Activated T-helper 1 cell treated with anti-CD3 and anti-CD28 coated beads, Interleukin-2, amount 50 U/mL, for 16 hours (primary cell): ENCODE measurements around the gene BRAT1.

Experiments used
- DNase-seq, 2 donors: peaks; one replicate each; pipeline ENCODE4 v3.0.0-alpha.2; 2020; ENCODE audit warnings: low read depth in 1 of 2, low spot score in 1 of 2

BRAT1 gene

DNA sequence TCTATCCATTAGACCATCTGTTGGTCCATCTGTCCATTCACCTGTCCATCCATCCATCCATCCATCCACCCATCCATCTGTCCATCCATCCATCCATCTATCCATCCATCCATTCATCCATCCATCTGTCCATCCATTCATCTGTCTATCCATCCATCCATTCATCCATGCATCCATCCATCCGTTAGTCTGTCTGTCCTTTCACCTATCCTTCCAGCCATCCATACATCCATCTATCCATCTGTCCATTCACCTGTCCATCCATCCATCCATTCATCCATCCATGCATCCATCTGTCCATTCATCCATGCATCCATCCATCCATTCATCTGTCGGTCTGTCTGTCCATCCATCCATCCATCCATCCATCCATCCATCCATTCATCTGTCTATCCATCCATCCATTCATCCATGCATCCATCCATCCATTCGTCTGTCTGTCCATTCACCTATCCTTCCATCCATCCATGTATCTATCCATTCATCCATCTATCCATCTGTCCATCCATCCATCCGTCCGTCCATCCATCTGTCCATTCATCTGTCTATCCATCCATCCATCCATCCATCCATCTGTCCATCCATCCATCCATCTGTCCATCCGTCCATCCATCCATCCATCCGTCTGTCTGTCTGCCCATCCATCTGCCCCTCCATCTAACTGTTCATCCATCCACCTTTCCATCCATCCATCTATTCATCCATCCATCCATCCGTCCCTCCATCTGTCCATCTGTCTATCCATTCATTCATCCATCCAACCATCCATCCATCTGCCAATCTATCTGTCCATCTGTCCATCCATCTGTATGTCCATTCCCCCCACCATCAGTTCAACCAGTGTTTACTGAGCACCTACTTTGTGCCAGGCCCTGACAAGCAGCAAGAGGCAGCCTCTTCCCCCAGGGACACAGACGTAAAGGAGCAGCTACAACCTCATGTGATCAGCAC is 40.6 kb downstream of the BRAT1 start:
- no peak for DNase-seq

DNA sequence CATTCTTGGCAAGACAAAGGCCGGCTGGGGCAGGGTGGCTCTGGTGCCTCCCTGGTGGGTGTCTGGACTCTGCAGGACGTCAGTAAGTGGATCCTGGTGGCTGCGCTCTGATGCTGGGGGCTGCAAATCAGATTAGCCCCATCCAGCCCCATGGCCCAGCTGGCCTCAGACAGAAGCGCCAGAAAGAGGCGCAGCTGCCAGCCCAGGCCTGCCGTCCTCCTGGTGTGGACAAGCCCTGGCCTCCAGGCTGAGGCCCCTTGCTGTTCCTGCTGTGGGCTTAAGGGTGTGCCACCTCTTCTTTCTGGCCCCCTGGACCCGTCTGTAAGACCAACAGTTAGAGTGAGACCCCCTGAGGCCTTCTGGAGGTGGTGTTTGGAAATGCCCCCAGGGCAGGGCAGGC is 41.6 kb downstream of the BRAT1 start:
- DNase-seq = no peak

DNA sequence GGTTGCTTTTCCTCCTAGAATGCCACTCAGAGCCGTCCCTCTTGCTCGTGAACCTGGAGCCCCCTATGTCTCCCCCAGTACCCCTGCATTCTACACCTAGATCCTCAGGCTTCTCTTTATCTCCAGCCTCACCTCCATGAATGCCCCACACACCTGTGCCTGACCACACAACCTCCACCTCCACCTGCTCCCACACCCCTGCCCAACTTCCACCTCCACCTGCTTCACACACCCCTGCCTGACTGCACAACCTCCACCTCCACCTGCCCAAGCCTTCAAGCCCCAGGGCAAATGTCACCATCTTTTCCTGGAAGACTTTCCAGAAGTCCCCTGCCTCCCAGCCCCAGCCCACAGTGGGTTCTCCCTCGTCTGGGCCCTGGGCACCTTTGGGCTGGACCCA is 42.6 kb downstream of the BRAT1 start:
- no peak for DNase-seq

DNA sequence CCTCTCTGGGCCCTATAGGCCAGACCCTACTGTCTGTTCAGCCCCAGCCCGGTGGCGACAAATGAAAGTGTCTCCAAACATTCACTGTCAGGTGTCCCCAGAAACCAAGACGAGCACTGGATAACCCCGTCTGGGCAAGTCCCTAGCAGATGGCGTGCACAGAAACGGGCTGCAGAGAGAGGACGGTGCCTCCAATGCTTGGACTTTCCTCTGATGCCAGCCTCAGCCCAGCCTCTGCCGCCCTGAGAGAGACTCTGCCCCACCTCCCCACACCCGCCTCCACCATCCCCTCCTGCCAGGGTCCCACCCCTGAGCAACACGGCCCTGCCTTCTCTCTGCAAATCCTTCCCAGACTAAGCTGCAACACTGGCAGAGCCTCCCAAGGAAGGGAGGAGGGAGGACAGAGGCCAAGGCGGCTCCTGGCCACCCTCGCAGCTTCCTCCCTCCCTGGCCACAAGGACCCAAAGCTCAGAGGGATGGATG is 43.1 kb downstream of the BRAT1 start:
- DNase-seq = no peak

DNA sequence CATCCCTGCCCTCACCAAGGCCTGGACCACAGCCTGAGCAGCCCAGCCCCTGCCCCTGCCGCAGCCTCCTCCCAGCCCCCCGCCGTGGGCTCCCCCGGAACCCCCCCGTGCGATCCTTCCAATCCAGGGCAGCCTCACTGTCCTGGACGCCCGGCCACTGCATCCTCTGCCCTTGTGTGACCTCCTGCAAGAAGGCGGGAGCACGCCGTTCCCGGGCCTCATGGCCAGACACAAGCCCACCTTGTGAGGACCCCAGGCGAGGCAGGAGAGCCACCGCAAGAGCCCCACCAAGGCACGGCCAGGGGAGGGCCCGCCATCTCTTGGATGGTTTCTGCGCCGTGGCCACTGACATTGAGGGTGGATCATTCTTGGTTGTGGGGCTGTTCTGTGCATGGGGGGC is 43.6 kb downstream of the BRAT1 start:
- no peak for DNase-seq

DNA sequence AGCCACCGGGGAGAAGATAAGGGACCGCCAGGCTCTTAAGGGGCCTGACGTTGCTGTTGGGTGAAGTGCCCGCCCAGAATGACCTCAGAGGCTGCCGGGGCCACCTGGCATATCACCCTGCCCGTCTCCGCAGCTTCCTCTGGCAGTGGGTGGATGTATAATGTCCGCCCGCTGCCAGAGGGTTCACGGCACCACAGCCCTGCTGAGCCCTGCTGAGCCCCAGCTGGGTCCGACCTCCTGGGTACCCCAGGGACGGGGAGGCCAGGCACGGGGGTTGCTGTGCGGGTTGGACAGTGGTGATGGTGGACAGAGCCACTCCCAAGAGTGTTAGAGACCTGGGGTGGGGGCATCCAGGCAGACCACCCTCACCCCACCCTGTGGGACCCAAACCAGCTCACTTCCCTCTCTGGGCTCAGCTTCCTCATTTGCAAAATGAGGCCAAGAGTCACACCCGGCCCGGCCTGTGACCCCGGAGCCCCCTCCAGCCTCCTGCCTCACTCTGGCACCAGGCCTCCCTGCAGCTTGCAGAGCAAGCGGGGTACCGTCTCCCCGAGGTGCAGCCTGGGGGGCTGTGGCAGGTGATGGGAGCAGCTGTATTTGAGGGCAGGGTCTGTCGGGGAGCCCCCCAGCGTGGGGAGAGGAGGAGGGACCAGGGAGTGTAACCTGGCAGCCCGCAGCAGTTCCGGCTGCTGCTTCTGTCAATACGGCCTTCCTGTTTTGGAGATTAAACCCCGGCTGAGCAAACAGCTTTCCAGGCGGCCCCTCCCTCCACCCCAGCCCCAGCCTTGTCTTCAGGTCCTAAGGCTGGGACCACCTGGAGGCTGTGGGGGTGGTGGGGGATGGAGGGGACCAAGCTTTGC is 44.2 kb downstream of the BRAT1 start:
- no peak for DNase-seq

DNA sequence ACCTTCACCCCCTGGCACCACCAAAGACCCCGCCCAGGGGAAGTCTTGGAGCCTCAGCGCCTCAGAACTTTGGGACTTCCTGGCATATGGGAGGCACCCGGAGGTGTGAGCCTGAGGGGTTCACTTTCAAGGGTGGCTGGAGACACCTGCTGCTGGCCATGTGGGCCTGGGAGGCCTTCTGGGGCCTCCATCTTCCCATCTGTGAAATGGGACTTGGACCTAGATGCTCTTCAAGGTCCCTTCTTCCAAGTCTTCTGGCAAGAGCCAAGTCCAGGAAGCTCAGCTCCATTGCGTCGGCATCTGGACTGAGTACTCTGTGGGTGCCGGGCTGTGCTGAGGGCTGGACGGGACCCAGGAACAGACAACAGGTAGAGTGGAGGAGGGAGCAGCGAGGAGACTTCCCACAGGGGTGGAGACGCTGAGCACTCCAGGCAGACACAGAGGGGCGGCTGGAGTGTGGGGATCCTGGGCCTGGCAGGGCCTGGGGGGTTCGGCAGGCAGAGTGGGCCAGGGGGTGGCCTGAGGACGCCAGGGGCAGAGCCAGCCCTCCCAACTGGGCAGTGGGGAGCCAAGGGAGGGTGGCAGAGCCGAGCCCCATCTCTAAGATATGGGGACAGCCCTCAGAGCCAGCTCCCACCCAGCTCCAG is 45.1 kb downstream of the BRAT1 start:
- no peak for DNase-seq

DNA sequence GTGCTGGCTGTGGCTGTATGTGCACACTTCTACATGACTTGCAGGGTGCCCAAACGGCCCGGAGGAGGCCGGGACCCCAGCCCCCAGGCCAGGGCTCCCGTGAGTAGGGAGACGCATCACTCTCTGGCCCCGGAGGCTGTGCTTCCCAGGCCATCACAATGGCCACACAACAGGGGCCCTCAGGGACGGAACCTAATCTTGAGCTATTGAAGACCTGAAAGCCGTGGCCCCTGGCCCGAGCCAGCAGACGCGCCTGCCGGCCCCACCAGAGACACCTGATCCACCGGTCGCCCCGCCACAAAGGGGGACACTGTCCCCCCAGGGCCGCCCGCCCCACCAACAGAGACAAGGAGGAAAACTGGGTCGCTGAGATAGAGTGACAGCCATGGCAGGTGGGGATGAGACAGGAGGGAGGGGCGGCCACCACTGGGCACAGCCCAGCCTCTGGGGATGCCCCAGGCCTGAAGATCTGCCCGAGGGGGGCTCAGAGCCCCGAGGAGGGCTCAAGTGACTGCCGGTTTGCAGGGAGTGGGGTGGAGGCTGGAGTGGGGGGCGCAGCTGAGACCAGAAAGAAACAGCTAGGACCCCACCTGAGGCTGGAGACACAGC is 45.9 kb downstream of the BRAT1 start:
- DNase-seq = no peak

DNA sequence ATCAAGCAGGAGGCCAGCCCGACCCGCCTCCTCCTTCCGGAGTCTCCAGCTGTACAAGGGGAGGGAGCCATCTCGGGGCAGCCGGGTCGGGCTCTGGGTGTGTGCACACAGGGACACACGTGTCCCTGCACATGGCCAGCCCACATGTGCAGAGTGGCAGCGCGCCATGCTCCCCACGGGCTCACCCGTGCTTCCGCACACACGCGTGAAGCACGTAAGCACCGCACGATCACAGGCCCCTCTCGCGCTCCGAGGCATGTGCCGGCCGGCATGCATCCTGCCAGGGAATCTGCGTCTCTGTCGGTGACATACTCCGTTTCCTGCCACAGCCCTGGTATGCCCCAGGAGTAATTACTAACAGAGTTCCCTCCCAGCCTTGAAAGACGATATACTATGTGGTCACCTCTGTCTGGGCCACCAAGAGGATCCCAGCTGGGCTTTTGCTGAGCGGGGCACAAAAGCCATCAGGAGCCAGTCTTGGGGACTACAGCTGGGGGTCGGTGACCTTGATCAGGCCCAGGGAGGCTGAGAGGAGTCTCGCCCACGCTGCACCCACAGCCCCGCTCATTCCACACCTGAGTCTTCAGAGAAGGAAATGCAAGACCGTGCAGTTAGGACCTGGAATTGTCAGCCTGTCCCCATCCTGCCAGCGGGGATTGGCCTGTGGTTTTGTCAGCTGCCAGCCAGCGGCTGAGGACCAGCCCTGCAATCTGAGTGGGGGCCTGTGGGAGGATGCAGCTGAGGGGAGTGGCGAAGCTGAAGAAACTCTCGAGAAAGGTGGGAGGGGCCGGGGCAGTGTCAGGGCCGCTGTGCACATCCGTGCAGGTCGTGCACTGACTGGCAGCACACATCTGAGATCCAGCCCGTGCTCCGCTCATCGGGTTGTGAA is 46.8 kb downstream of the BRAT1 start:
- DNase-seq = peak; percentile 56 to 64

DNA sequence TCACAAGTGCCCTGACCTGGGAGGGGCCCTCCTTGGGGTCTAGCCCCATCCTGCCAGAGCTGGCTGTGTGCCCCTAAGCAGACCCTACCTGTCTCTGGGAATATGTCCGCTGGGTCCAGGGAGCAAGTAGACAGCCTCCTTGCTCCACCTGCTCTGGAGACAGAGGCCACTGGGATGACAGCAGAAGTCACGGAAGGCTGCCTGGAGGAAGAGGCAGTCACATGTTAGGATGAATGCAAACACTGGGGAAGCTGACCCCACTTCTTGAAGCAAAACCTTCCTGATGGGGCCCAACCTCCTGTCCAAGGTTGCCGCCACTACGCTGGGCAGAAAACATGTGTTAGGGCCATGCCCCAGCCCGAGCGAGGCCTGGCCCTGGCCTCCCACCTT is 47.4 kb downstream of the BRAT1 start:
- DNase-seq = no peak

DNA sequence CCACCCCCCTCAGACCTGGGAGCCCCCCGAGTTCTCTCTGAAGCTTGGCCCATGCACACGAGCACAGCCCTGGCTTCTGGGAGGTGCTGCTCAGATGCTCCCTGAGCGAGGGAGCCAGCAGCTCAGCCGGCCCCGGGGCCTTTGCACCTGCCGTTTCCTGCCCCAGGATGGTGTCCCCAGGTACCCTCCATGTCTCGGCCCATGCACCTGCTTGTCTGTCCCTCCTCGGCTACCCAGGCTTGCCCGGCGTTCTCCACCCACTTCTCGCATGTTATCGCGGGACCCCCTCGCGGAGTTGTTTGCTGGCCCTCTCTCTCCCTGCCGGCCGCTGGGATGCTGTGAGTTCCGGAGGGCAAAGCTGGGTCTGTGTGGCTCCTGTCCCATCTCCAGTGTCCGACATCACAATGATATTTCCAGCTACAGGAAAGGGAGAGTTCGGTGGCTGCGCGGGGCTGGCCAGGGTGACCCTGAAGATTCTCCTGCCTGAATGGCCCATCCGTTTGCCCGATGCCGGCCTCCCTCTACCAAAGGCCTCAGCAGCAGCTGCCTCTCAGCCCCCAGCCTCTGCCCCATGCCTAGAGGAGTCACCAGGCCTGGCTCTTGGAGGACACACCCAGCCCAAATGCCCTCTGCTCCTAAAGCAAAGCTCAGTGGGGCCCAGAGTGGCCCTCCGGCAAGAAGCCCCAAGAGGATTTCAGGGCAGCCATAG is 48.0 kb downstream of the BRAT1 start:
- DNase-seq = no peak

DNA sequence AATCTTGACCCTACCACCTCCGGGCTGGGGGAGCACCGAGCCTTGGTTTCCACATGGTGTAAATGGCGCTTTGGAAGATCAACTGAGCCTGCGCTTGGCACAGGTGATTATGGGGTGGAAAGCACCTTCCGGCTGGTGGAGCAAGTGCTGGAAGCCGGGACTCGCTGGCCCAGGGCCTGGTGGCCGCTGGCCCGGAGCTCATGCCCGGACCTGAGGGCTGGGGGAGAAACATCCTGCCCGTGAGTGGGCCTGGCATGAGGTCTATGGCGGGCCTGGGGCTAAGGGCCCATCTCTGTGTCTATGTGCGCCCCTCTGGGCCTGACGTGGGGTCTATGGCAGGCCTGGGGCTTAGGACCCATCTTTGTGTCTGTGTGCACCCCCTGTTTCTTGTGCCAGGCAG is 49.9 kb downstream of the BRAT1 start:
- DNase-seq = no peak

DNA sequence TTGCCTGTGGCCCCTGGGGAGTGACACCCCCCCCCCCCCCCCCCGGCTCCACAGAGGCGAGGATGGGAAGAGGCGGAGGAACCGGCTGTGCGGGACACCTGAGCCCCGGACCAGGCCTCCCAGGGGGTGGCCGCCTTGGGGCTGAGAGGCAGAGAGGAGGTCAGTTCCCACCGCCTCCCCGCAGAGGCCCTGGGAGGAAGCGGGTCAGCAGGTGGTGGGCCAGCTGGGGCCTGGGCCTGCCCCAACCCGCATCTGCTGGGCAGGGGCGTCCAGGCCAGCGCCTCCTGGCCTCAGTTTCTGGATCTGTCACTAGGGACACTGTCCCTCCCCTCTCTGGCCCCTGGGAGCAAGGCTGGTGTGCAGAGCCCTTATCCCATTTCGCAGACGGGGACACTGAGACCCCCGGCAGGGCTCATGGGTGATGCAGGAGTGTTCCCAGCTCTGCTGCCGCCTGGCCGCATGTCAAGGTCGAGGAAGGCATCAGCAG is 50.4 kb downstream of the BRAT1 start:
- no peak for DNase-seq

DNA sequence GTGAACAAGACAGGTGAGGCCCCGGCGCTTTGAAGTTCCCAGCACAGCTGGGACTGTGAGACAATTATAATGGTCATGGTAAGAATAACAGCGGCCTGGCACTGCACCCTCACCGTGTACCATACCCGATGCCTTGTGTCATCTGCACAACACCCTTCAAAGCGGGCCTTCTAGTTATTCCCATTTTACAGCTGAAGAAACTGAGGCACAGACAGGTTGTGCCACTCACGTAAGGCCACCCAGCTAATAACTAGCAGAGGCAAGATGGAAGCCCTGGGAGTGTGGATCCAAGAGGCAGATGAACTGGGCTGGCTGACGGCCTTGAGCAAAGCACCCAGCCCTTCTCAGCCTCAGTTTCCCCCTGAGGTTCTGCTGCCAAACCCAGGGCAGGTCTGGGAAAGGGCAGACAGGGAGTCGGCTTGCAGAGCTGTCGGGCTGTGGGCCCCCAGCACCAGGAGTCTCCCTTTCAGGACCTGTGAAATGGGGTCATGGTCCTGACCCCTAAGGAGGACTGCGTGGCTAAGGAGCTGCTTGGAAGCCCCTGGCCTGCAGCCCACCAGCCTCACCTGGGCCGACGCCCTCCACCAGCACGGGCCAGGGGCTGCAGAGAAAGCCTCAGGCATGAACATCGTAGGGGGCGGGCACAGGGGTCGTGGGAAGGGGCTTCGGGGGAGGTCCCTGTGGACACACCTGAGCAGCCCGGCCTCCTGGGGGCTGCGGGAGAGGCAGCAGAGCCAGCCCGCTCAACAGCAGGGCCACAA is 51.0 kb downstream of the BRAT1 start:
- no peak for DNase-seq

DNA sequence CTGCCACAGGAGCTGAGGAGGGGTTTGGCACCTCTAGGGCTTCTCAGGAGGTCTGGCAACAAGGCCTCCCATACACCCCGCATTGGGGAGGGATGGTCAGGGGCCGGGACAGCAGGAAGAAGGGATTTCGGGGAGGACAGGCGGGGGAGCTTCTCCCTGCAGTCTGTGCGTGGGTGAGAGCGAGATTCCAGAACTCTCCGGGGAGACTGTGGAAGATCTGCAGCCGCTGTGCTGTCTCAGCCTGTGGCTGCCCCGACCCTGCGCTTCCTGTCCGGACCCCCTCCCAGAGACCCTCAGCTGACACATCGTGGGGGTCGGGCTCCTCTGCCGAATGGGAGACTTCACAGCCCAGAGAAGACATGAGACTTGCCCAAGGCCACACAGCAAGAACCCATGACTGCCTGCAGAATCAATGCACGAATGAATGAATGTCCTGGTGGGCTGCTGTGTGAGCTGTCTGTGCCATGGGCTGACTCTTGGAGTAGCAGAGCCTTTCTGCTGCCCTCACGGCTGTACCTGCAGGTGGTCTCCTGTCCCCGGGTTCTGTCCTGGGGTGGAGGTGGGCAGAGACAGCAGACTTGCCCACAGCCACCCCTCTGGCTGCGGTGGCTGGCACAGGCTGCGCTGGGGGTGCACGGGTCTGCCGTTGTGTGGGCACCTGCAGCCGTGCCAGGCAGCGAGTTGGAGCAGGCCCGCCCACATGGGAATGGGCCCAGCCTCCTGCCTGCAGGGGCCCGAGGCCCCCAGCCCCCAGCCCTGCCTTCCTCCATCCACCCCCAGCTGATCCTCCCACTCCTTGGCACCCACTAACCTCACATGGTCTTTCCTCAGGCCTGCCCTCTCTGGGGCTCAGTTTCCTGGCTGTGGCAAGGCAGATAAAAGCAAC is 52.0 kb downstream of the BRAT1 start:
- no peak for DNase-seq

DNA sequence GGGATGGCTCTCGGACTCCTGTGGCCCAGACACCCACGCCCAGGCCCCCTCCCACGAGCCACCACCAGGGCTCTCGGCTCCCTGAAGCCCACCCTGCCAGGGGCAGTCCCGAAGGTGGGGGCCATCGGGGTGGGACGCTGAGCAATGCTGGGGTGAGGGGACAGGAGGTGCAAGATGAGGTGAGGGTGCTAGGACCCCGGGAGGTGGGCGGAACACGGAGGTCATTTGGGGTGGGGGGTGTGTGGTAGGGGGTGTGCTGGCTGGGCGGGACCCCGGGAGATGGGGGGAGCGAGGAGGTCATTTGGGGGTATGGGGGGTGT is 52.7 kb downstream of the BRAT1 start:
- DNase-seq = no peak

DNA sequence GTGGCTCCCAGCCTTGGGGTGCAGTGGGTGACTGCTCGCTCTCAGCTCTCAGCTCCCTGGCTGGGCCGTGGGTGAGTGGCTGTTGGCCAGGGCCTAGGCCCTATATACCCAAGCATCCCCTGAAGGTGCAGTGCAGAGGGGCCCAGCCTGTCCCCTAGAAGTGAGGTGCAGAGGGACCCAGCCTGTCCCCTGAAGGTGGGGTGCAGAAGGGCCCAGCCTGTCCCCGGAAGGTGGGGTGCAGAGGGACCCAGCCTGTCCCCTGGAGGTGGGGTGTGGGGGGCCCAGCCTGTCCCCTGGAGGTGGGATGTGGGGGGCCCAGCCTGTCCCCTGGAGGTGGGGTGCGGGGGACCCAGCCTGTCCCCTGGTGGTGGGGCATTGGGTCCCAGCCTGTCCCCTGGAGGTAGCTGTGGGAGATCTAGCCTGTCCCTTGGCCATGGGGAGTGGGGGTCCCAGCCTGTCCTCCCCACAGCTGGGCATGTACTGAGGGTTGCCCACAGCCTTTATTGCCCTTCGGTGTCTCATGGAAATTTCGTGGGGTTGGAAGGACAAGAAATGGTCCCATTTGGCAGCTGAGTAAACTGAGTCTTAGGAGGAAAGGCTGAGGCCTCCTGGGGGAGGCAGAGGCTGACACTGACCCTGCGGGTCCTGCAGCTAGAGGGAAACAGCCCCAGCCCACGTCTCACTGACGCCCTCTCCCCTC is 53.2 kb downstream of the BRAT1 start:
- DNase-seq = no peak
